Activated CD8-positive, alpha-beta memory T cell treated with anti-CD3 and anti-CD28 coated beads, Interleukin-2, amount 50 U/mL, for 4 hours (primary cell): Measurements from ENCODE around the gene SARS1.

Experiments used
- DNase-seq: peaks from one replicate; pipeline ENCODE4 v3.0.0-alpha.2; 2020

Gene SARS1

DNA sequence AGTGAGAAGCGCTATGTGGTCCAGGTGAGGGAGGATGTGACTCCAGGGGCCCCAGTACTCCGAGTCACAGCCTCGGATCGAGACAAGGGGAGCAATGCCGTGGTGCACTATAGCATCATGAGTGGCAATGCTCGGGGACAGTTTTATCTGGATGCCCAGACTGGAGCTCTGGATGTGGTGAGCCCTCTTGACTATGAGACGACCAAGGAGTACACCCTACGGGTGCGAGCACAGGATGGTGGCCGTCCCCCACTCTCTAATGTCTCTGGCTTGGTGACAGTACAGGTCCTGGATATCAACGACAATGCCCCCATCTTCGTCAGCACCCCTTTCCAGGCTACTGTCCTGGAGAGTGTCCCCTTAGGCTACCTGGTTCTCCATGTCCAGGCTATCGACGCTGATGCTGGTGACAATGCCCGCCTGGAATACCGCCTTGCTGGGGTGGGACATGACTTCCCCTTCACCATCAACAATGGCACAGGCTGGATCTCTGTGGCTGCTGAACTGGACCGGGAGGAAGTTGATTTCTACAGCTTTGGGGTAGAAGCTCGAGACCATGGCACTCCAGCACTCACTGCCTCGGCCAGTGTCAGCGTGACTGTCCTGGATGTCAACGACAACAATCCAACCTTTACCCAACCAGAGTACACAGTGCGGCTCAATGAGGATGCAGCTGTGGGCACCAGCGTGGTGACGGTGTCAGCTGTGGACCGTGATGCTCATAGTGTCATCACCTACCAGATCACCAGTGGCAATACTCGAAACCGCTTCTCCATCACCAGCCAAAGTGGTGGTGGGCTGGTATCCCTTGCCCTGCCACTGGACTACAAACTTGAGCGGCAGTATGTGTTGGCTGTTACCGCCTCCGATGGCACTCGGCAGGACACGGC lies 37.8 kb downstream of the SARS1 start:
- DNase-seq, result no peak

DNA sequence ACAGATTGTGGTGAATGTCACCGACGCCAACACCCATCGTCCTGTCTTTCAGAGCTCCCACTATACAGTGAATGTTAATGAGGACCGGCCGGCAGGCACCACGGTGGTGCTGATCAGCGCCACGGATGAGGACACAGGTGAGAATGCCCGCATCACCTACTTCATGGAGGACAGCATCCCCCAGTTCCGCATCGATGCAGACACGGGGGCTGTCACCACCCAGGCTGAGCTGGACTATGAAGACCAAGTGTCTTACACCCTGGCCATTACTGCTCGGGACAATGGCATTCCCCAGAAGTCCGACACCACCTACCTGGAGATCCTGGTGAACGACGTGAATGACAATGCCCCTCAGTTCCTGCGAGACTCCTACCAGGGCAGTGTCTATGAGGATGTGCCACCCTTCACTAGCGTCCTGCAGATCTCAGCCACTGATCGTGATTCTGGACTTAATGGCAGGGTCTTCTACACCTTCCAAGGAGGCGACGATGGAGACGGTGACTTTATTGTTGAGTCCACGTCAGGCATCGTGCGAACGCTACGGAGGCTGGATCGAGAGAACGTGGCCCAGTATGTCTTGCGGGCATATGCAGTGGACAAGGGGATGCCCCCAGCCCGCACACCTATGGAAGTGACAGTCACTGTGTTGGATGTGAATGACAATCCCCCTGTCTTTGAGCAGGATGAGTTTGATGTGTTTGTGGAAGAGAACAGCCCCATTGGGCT lies 38.6 kb downstream of the SARS1 start:
- no peak for DNase-seq

DNA sequence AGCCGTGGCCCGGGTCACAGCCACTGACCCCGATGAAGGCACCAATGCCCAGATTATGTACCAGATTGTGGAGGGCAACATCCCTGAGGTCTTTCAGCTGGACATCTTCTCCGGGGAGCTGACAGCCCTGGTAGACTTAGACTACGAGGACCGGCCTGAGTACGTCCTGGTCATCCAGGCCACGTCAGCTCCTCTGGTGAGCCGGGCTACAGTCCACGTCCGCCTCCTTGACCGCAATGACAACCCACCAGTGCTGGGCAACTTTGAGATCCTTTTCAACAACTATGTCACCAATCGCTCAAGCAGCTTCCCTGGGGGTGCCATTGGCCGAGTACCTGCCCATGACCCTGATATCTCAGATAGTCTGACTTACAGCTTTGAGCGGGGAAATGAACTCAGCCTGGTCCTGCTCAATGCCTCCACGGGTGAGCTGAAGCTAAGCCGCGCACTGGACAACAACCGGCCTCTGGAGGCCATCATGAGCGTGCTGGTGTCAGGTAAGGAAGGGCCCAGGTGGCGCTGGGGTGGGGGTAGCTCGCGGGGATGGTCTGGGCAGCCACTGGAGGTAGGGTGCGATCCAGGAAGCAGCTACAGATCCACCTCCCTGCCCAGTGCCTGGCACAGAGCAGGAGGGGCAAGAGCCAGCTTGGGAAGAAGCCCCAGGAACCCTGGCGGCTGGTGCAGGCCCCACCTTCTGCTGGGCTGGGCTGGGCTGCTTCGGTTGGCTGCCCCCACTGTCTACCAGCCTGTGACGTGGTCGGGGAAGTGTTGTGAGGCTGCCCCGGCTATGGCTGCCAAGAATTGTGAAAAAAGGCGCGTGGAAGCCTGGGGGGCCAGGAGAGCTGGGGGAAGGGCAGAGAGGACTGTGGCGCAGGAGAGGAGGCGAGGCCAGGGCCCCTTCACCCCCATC lies 39.4 kb downstream of the SARS1 start:
- DNase-seq, result no peak

DNA sequence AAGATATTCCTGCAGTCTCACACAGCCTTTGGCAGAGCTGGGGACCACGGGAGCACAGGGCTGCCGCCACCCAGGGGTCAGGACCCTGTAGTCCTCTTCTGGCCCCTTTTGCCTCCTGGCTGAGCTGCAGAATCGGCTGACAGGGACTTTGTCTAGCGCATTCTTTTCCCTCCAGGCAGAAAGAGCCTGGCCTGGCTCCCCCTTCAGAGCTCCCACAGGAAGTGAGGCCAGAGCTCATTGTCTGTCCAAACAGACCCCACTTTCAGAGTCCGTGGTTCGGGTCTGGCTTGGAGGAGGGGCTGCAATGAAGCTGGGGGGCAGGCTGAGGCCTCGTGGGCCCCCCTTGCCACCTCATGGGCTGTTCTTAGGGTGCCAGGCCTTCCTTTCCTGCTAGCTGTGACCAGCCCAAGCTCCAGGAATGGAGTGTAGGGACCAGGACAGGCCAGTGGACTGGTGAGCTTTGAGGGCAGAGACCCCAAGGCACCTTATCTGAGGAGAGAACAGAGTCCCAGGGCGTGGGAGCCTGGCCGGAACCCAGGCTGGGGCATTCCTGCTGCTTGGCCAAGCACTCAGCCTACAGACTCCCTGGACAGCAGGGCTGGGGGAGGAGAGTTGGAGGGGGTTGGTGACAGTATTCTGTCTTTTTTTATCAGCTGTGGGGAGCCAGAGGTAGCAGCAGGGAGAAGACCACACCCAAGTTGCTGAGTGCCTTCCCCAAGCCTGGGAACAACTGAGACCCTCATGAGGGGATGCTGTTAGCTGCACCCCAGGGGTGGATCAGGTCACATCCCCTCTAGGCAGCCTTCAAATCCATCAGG lies 40.3 kb downstream of the SARS1 start:
- no peak for DNase-seq

DNA sequence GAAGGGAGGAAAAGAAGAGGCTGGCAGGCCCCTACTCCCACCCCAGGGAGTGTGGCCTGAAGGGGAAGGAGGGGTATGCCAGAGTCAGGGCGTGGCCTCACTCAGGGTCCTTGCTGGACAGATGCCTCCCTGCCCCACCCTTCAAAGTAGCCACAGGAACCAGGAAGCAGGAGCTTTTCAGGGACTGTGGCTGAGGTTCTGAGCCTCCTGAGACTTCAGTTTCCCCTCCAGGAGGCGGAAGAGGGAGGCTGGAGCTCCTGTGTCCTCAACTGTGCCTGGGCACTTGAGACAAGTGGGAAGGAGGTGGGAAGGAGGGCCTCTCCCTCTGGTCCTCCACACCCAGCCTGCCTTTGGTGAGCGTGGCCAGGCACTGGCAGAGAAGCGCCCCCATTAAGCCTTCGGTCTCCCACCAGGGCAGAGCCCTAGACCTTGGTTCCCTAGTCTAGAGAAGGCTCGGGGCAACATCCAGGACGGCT lies 40.9 kb downstream of the SARS1 start:
- DNase-seq, result no peak

DNA sequence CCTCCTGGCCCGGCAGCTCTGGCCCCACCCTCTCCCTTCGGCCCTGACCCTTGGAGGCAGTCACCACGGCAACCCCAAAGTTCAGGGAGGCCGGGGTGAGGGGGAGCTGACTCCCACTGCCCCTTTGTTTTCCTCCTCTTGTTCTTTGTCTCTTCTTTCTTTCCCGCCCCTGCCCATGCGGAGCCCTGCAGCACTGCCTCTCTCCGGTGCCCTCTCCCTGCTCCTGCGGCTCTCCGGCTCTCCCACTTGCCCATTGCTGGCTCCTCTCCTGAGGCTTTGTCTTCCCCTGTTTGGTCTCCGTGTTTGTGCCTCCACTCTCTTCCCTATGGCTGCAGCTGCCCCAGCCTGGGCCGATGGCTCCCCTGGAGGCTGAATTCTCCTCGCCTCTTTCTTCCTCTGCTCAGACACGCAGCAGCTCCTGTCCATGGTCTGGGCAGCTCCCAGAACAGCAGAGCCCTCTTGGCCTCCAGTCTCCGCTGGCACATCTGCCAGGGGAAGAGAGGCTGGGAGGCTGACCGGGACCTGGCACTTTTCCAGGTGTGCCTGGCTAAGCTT lies 41.5 kb downstream of the SARS1 start:
- no peak for DNase-seq

DNA sequence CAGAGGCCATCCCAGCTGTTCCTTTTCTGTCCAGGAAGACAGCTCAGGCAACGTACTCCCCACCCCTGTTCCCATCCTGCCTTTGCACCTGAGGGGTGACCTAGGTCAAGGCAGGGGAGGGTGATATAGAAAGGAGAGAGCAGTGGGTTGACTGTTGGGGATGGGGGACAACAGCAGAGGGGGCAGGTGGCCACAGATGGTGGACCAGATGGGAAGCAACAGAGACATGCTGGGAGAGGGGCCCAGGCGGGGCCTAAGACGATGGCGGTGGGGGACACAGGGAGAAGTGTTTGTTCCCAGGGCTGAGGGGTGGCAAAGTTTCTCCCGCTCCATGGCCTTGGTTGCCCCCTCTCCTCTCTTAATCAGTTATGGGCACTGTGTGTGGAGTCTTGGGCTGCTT lies 42.0 kb downstream of the SARS1 start:
- DNase-seq, result no peak

DNA sequence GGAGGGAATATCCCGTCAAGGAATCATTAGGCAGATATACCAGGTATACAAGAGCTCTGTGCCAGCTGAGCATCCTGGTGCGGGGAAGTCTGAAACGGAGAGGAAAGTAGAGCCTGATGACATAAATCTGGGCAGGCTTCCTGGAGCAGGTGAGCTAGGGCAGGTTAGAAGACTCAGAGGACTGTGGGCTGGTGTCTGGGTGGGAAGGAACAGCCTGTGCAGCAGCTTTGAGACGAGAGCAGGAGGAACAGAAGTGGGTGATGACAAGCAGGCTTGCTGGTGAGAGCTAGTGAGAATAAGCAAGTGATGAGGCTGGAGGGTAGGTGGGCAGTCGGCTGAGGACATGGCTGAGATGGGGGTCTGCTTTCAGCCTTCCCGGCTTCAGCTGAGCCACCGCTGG lies 42.4 kb downstream of the SARS1 start:
- no peak for DNase-seq

DNA sequence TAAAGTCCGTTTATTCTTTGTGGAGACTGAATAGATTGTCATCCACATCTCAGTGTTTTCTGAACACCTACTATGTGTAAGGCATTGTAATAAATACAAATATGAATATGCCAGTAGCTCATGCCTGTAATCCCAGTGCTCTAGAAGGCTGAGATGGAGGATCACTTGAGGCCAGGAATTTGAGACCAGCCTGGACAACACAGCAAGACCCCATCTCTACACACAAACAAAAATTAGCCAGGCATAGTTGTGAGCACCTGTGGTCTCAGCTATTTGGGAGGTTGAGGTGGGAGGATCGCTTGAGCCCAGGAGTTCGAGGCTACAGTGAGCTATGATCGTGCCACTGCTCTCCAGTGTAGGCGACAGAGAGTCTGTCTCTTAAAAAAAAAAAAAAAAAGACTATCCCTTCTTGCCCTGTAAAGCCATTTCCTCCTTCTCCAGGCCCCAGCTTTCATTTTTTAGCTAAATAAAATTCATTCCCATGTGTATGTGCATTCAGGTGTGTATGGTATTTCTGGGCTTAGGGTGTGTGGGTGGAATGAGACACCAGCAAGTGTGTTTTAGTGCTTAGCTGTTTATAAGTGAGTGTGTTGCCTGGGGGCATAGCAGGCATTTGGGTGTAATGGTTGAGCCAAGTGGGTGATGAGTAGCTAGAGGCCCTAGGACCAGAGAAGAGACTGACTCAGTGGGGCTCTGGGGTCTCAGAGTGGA lies 43.4 kb downstream of the SARS1 start:
- no peak for DNase-seq

DNA sequence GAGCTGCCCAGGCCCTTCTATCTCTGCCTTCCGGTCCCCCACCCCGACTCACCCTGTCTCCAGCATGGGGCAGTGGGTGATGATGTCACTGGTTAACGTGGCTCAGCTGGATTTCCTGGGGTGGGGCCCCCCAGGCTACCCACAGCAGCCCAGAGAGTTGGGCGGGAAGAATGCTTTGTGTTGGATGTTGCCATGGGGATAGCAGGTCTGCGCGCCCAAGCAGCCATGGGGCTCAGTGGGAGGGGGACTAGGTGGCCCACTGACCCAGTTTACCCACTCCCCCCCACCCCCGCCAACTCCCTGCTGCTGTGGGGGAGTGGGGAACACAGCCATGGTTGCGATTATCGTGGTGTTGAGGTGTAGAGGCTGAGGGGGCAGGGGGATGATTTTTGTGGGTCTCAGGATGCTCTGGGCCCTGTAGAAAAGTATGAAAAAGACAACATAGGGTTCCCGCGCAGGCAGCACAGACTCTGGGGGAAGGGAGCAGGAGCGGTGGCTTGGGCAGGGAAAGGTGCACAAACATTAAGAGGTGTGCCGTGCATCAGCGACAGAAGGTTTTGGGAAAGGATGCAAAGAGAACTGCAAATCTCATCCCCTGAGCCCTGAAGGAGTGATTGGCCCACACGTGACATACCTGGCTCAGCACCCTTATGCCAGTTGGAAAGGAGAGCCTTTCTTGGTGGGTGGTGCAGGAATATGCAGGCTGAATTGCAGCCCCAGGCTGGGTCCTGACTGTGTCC lies 44.1 kb downstream of the SARS1 start:
- DNase-seq, result no peak

DNA sequence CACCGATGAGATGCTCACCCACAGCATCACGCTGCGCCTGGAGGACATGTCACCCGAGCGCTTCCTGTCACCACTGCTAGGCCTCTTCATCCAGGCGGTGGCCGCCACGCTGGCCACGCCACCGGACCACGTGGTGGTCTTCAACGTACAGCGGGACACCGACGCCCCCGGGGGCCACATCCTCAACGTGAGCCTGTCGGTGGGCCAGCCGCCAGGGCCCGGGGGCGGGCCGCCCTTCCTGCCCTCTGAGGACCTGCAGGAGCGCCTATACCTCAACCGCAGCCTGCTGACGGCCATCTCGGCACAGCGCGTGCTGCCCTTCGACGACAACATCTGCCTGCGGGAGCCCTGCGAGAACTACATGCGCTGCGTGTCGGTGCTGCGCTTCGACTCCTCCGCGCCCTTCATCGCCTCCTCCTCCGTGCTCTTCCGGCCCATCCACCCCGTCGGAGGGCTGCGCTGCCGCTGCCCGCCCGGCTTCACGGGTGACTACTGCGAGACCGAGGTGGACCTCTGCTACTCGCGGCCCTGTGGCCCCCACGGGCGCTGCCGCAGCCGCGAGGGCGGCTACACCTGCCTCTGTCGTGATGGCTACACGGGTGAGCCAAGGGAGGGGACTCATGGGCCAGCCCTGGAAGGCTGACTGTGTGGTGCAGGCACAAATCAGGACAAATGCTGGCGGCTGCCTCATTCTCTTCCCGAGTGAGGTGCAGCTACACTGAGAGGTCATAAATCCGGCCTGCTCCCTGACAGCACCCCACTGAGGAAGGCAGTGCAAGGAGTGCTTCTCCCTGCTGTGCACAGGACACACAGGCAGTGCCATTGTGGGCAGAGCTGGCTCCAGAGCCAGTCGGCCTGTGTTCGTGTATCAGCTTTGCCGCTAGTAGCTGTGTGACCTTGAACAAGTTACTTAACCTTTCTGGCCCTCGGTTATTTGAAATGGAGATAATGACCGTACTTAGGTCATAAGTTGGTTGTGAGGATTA lies 45.1 kb downstream of the SARS1 start:
- DNase-seq, result no peak

DNA sequence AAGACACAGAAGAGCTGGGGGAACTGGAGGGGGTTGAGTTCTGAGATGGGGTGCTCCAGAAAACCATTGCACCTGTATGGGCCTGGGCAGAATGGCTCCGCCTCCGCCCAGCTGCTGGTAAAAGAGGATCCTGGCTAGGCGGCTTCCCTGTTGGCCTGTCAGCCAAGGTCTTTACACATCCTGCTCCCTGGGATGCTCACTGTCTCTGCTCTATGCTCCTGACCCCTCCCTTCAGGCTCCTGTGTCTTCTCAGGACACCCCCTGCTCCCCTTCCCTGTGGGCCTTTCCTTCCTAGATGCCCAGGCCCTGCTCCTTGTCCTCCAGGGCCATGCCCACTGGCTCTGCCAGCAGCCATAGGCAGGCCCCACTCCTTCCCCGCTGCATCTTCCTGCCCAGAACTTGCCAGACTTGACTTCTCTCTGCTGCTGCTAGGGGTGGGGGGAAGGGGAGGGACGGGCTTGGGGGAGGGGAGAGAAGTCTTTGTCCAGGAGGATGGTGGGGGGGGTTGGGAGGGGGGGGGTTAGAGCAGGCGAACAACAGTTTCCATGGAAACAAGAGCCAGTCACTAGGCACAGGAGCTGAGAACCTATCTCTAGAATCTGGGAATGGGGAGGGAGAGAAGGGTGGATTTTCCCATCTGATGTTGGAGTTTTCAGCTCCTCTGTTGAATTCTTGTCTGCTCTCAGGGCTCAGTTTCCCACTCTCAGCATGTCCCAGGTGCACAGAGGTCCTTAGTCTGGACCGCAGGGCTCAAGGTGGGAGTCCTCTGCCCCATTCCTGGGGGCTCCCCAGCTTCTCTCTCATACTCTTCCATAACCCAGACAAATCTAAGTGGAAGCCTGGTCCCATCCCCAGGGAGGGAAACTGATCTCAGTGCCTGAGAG lies 46.2 kb downstream of the SARS1 start:
- DNase-seq, result no peak

DNA sequence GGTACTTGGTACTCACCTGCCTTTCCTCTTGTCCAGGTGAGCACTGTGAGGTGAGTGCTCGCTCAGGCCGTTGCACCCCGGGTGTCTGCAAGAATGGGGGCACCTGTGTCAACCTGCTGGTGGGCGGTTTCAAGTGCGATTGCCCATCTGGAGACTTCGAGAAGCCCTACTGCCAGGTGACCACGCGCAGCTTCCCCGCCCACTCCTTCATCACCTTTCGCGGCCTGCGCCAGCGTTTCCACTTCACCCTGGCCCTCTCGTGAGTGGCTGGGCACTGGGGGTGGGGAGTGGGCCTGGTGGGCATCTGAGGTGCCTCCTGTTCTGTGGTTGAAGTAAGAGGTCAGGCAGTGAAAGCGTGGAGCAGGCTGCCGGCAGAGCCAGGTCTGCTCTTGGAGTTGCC lies 47.3 kb downstream of the SARS1 start:
- DNase-seq, result no peak

DNA sequence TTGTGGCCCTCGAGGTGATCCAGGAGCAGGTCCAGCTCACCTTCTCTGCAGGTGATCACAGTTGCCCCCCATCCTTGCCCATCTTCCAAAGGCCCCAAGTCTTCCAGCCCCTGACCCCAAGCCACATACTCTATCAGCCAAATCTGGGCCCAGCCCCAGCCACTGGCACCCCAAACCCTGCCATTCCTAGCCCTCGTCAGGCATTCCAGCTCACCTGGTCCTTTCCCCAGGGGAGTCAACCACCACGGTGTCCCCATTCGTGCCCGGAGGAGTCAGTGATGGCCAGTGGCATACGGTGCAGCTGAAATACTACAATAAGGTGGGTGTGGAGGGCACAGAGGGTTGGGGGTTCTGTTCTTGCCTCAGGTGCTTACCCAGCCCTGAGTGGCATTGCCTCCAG lies 47.9 kb downstream of the SARS1 start:
- DNase-seq, result no peak

DNA sequence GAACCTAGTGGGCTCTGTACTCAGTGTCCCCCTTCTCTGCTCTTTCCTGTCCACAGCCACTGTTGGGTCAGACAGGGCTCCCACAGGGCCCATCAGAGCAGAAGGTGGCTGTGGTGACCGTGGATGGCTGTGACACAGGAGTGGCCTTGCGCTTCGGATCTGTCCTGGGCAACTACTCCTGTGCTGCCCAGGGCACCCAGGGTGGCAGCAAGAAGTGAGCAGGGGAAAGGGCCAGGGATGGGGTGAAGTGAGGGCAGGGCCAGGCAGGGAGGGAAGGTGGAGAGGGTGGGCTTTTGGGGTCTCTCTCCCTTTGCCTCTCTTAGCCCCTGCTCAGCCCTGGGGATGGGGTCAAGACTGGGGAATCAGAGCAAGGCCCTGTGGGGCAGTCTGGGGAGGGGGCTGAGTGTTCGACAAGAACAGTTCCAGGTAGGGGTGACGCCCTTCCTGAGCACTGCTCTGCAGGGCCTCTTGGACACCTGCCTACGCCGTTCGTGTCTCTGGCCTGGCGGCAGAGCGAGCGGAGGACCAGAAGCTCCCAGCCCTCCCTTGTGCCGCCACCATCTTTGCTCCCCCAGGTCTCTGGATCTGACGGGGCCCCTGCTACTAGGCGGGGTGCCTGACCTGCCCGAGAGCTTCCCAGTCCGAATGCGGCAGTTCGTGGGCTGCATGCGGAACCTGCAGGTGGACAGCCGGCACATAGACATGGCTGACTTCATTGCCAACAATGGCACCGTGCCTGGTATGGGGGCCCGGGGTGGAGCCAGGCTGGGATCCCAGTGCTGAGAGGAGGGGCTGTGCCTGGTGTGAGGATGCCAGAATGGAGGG lies 48.7 kb downstream of the SARS1 start:
- DNase-seq, result no peak

DNA sequence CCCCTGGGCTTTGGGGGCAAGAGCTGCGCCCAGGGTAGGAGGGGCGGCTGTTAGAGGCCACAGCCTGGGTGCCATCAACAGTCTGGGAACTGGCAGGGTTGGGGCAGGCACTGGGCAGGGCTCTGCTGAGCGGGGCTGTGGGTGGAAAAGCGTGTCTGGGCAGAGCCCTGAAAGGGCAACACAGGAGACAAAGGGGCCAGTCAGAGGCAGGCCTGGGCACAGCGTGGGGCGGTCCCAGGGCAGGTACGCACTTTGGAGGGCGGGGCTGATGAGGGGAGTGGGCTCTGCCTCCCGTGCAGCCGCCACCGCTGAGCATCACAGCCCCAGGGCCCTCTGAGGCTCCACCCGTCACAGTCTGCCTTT lies 49.5 kb downstream of the SARS1 start:
- no peak for DNase-seq
